ENCODE measurements around the gene FARS2.

The FARS2 gene

GRCh38 chr6:5351552-5352210 lies 90.4 kb downstream of the FARS2 start:
- TF ChIP-seq CTCF (IDR thresholded peaks at IDR 0.05), result no peak
- H3K27me3 ChIP-seq, result no peaks in the 10 kb centered on the region
- H3K36me3 ChIP-seq, result no peaks in the 10 kb centered on the region
- H3K9me3 ChIP-seq, result no peaks in the 10 kb centered on the region
- no peak overlapping the region for H3K4me3 ChIP-seq (ENCODE audit: low read depth in 1 of 2, low read length in 1 of 2)
- H3K27ac ChIP-seq, result no peak overlapping the region
- no peaks in the 10 kb centered on the region for H3K4me1 ChIP-seq (ENCODE audit: control insufficient read depth in 1 of 2, insufficient read depth in 1 of 2, low read depth in 1 of 2, low read length in 1 of 2)

GRCh38 chr6:5353971-5354370 lies 92.7 kb downstream of the FARS2 start:
- Histone ChIP-seq H3K27ac (no peak overlapping the region), H3K36me3 (no peaks in the 10 kb centered on the region), H3K4me1 (ENCODE audit: control insufficient read depth in 1 of 2, insufficient read depth in 1 of 2, low read depth in 1 of 2, low read length in 1 of 2) (no peaks in the 10 kb centered on the region), H3K9me3 (no peaks in the 10 kb centered on the region), H3K27me3 (no peaks in the 10 kb centered on the region), H3K4me3 (ENCODE audit: low read depth in 1 of 2, low read length in 1 of 2) (no peak overlapping the region)
- TF ChIP-seq CTCF (IDR thresholded peaks at IDR 0.05), result no peak

GRCh38 chr6:5357486-5357885 lies 96.2 kb downstream of the FARS2 start:
- Histone ChIP-seq H3K36me3 (no peaks in the 10 kb centered on the region), H3K27ac (no peak overlapping the region), H3K4me1 (ENCODE audit: control insufficient read depth in 1 of 2, insufficient read depth in 1 of 2, low read depth in 1 of 2, low read length in 1 of 2) (no peaks in the 10 kb centered on the region), H3K27me3 (no peaks in the 10 kb centered on the region), H3K9me3 (no peaks in the 10 kb centered on the region), H3K4me3 (ENCODE audit: low read depth in 1 of 2, low read length in 1 of 2) (no peak overlapping the region)
- no peak for TF ChIP-seq CTCF (IDR thresholded peaks at IDR 0.05)

- Histone ChIP-seq H3K4me1 (ENCODE audit: control insufficient read depth in 1 of 2, insufficient read depth in 1 of 2, low read depth in 1 of 2, low read length in 1 of 2) (no peaks in the 10 kb centered on the region), H3K27ac (no peak overlapping the region), H3K4me3 (ENCODE audit: low read depth in 1 of 2, low read length in 1 of 2) (no peak overlapping the region), H3K27me3 (no peaks in the 10 kb centered on the region), H3K9me3 (no peaks in the 10 kb centered on the region), H3K36me3 (no peaks in the 10 kb centered on the region)
- no peak for TF ChIP-seq CTCF (IDR thresholded peaks at IDR 0.05)
Observed at GRCh38 chr6:5359417-5359816, 98.1 kb downstream of the FARS2 start.

GRCh38 chr6:5361396-5361795 lies 100.1 kb downstream of the FARS2 start:
- no peak overlapping the region for H3K27ac ChIP-seq
- no peaks in the 10 kb centered on the region for H3K9me3 ChIP-seq
- H3K4me1 ChIP-seq (ENCODE audit: control insufficient read depth in 1 of 2, insufficient read depth in 1 of 2, low read depth in 1 of 2, low read length in 1 of 2), result no peaks in the 10 kb centered on the region
- H3K36me3 ChIP-seq, result no peaks in the 10 kb centered on the region
- no peak overlapping the region for H3K4me3 ChIP-seq (ENCODE audit: low read depth in 1 of 2, low read length in 1 of 2)
- TF ChIP-seq CTCF (IDR thresholded peaks at IDR 0.05), result no peak
- H3K27me3 ChIP-seq, result no peaks in the 10 kb centered on the region

All from neutrophil (primary cell).